HuH-7 (cell line): ENCODE data around the gene CFAP68.
"Not testable (repeated sequence)": the region's sequence is repeated elsewhere in the genome, so short reads cannot be mapped to it uniquely, and the experiment has no call there.

ENCODE experiments used
- DNase-seq: peaks from one replicate; pipeline ENCODE4 v3.0.0; 2011; ENCODE audit warnings: low spot score

CFAP68 gene

DNA sequence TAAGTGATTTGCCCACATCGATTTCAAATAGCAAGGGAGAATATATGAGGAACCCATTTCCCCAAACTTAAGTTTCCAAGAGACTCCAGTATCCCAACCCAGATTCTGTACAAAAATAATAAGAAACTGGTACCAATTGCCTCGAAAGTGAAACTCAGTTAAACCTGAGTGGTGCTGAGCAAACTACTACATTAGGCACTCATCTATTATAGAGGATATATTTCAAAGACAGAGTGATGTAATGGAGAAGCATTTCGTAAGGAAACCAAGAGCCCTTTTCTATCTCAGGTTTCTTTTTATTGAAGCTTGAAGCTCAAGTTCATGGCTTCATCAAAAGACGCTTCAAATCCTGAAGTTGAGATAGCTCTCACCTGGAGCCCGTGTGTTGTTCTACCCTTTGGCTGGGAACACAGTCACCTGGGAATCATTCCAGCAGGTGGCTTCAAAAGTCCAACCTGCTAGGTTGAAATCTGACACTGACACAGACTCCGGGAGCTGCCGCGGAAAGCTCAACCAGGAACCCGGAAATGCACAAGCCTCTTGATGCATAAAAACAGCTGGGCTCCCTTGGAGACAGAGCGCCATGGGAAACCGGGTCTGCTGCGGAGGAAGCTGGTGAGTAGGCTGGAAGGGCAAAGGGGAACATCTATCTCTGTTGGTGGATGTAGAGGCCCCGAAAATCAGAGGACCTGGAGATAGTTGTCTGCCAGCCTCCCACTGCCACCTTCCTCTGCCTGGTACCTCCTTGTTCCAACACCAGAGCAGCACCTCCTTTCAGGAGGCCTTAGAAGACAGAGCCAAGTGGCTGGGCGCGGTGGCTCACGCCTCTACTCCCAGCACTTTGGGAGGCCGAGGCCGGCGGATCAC lies 39.3 kb downstream of the CFAP68 start, which contains the start of gene C11orf52:
Gene C11orf52, plus strand, starts transcription at position 524 of the 867 bp plus-strand sequence. Its CDS starts 60 bp downstream, at position 584.
- DNase-seq: peak; percentile 77

GRCh38 chr11:111920908-111921307 lies 41.6 kb downstream of the CFAP68 start:
- no peak for DNase-seq

DNA sequence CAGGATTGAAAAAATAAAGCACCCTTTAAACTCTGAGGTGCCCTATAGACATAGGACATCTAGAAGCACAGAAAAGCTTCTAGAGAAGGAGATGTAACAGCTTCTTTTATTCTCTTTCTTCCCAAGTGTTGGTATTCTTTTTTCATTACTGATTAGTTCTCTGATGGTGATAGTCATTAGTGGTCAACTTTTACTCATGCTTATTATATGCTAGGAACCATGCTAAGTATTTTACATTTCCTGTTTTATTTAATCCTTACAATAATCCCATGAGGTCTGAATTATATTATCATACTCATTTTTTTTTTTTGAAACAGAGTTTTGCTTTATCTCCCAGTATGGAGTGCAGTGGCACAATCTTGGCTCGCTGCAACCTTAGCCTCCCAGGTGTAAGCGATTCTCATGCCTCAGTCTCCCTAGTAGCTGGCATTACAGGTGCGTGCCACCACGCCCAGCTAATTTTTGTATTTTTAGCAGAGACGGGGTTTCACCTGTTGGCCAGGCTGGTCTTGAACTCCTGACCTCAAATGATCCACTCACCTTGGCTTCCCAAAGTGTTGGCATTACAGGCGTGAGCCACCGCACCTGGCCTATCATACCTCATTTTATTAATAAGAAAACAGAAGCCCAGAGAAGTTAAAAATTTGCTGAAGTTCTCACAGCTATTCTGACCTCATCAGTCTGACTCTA lies 42.3 kb downstream of the CFAP68 start:
- no peak for DNase-seq

DNA sequence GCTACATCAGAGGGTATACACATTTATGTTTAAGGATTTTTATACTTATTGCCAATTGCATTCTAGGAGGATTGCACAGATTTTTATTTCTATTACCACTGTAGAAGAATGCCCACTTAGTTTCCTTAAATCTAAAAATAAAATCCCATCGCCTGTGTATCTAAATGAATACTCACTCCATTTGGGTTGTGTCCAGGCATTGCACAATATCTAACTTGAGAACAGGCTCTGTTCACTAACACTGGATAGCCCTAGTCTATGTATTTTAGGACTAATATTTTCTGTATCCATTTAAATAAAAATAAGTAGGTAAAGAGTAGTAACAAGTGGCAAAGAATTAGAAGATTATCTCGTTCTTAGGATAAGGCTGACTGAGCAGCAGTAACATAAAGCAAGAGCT lies 43.5 kb downstream of the CFAP68 start:
- DNase-seq: no peak

GRCh38 chr11:111923351-111923788 lies 44.0 kb downstream of the CFAP68 start:
- DNase-seq: no peak

GRCh38 chr11:111923951-111924350 lies 44.6 kb downstream of the CFAP68 start:
- DNase-seq: no peak

GRCh38 chr11:111925953-111926352 lies 46.6 kb downstream of the CFAP68 start:
- DNase-seq: no peak

DNA sequence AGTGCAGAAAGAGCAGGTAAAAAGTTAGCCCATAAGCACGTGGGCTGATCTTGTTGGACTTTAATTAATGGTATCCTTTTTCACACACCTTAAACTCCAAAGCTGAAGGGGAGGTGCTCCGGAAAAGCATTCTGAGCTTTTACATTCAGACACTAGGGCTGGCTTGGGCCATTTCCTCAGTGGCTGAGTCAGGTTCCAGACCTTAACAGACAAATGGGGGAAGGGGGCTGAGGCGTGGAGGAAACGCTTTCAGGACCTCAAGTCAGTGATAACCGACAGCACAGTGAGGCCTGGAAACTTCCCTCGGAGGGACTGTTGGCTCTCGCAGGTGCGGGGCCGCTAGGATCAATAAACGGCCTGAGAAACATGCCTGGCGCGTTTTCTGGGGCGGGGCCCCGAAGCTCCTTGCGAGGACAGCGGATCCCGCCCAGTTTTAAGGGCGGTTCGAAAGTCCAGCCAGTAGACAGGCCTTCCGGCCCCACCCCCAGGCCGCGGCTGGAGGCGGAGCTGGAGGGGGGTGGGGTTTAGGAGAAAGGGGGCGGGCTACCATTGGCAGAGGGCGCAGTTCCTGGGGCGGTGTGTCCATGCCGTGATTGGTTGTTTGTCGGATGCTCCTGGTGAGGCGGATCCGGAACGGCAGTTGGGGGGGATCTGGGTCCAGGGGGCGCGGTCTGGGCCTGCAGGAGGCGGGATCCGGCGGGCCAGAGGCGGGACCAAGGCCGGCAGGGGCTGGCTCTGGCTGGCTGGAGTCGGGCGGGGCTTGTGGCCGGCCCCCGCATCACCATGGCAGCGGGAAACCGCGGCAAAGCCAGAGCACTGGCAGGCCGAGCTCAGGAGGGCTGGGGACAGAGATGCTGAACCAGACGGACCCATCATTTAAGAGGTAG lies 47.4 kb downstream of the CFAP68 start:
- DNase-seq: peak; percentile 87

DNA sequence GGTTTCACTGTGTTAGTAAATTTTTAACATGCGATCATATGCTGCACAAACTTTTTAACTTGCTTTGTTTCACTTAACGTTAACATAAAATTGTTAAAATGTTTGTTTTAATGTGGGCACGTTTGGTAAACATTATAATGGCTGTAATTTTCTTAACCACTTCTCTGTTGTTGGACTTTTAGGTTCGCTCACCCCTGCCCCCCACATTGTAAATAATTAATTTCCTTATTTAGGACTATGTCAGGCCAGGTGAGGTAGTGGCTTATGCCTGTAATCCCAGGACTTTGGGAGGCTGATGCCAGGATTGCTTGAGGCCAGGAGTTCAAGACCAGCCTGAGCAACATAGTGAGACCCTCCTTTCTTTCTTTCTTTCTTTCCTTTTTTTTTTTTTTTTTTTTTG lies 51.1 kb downstream of the CFAP68 start:
- DNase-seq: no peak

GRCh38 chr11:111932611-111932950 lies 53.2 kb downstream of the CFAP68 start:
- DNase-seq: no peak

- not testable (repeated sequence) for DNase-seq
Observed at GRCh38 chr11:111933176-111933575, 53.8 kb downstream of the CFAP68 start.

DNA sequence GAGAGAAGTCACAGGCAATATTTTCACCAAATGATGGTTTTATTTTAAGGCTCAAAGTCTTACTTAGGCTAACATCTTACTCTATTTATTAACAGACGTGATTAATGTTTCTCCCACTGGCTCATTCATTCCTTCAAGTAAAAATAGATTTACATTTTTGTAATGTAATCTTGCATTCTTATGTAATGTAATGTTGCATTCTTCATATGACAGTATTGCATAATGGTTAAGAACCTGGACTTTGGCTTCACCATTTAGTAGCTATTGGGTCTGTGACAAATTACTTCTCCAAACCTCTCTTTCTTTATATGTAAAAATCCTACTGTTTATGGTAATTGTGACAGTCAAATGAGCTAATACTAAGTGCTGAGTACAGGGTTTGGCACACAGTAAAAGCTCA lies 54.5 kb downstream of the CFAP68 start:
- no peak for DNase-seq

- DNase-seq: no peak
Observed at GRCh38 chr11:111934306-111934705, 55.0 kb downstream of the CFAP68 start.
